ENCODE results near the gene C4orf46. TPM values are rescaled to one million over a fixed set of nuclear protein-coding genes. Genes with fewer than 3 reads are reported as not detected.

The C4orf46 gene
- total RNA-seq, 1 donor from 2014 or later = 18.5 TPM

DNA sequence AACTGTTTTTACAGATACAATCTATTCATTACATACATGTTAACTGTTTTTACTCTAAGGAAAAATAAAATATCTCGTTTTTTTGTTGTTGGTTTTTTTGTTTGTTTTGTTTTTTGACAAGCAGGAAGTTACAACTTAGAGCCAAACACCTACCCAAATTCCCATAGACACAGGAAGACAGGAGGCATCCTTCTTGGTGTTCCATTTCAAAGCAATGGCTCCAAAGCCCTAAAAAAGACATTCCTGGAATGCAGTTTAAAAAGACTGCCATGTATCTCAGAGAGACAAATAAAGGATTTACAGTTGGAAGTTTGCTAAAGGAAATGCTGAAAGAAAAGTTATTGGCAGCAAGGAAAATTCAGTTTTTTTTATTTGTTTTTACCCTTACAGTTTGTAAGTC is 17.1 kb upstream of the C4orf46 start:
- H3K27me3 Mint-ChIP-seq (ENCODE audit: unreplicated experiment) = no peaks in the 10 kb centered on the region
- no peaks in the 10 kb centered on the region for H3K36me3 Mint-ChIP-seq (ENCODE audit: unreplicated experiment)
- TF ChIP-seq, protein P1, sequence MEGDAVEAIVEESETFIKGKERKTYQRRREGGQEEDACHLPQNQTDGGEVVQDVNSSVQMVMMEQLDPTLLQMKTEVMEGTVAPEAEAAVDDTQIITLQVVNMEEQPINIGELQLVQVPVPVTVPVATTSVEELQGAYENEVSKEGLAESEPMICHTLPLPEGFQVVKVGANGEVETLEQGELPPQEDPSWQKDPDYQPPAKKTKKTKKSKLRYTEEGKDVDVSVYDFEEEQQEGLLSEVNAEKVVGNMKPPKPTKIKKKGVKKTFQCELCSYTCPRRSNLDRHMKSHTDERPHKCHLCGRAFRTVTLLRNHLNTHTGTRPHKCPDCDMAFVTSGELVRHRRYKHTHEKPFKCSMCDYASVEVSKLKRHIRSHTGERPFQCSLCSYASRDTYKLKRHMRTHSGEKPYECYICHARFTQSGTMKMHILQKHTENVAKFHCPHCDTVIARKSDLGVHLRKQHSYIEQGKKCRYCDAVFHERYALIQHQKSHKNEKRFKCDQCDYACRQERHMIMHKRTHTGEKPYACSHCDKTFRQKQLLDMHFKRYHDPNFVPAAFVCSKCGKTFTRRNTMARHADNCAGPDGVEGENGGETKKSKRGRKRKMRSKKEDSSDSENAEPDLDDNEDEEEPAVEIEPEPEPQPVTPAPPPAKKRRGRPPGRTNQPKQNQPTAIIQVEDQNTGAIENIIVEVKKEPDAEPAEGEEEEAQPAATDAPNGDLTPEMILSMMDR (IDR thresholded peaks at IDR 0.05; ENCODE audit: partially characterized antibody, unreplicated experiment) = no peak
- DNase-seq = no peak
- H3K4me3 Mint-ChIP-seq (ENCODE audit: unreplicated experiment) = no peak overlapping the region
- H3K4me1 Mint-ChIP-seq (ENCODE audit: low read depth, unreplicated experiment) = no peaks in the 10 kb centered on the region
- no peak overlapping the region for H3K27ac Mint-ChIP-seq (ENCODE audit: unreplicated experiment)
- no peaks in the 10 kb centered on the region for H3K9me3 Mint-ChIP-seq (ENCODE audit: unreplicated experiment)

DNA sequence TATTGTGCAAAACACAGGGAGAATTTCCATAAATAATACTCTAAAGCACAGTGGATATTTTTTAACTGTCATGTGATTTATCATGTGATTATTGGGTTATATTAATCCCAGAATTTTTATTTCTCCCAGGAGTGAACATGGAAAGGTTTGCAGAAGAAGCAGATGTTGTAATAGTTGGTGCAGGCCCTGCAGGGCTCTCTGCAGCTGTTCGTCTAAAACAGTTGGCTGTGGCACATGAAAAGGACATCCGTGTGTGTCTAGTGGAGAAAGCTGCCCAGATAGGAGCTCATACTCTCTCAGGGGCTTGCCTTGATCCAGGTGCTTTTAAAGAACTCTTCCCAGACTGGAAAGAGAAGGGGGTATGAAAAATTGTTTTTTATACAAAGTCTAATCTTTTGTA is 10.4 kb upstream of the C4orf46 start:
- Mint-ChIP-seq H3K36me3 (ENCODE audit: unreplicated experiment) (no peaks in the 10 kb centered on the region), H3K4me1 (ENCODE audit: low read depth, unreplicated experiment) (no peaks in the 10 kb centered on the region), H3K9me3 (ENCODE audit: unreplicated experiment) (no peaks in the 10 kb centered on the region), H3K4me3 (ENCODE audit: unreplicated experiment) (no peak overlapping the region), H3K27ac (ENCODE audit: unreplicated experiment) (no peak overlapping the region), H3K27me3 (ENCODE audit: unreplicated experiment) (no peaks in the 10 kb centered on the region)
- DNase-seq = no peak
- TF ChIP-seq, protein P1 (IDR thresholded peaks at IDR 0.05; ENCODE audit: partially characterized antibody, unreplicated experiment) = no peak

DNA sequence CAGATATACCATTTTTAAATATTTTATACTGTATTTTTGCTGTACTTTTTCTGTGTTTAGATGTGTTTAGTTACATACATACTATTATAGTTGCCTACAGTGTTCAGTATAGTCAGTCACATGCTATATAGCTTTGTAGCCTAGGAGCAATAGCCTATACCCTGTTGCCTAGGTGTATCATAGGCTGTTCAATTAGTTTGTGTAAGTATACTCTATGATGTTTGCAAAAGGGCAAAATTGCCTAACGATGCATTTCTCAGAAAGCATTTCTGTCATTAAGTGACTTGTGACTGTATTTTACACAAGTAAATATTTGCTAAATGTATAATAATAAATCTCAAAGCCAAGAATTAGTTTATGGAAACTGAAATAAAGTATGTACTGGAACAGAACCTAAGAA is 9.9 kb upstream of the C4orf46 start:
- no peaks in the 10 kb centered on the region for H3K9me3 Mint-ChIP-seq (ENCODE audit: unreplicated experiment)

DNA sequence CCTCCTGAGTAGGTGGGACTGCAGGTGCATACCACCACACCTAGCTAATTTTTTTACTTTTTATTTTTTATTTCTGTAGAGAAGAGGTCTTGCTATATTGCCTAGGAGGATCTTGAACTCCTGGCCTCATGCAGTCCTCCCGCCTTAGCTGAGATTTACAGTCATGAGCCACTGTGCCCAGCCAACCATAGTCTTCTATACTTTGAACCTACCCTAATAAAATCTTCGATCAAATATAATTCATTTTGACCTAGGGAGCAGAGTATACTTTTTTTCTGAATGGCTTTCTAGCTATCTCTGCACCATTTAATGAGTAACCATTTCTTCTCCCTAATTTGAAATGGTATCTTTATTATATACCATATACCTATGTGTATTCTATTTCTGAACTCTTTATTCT is 7.1 kb upstream of the C4orf46 start:
- DNase-seq = no peak
- Mint-ChIP-seq H3K4me3 (ENCODE audit: unreplicated experiment) (no peak overlapping the region), H3K36me3 (ENCODE audit: unreplicated experiment) (no peaks in the 10 kb centered on the region), H3K4me1 (ENCODE audit: low read depth, unreplicated experiment) (no peaks in the 10 kb centered on the region), H3K27me3 (ENCODE audit: unreplicated experiment) (no peaks in the 10 kb centered on the region), H3K27ac (ENCODE audit: unreplicated experiment) (no peak overlapping the region), H3K9me3 (ENCODE audit: unreplicated experiment) (no peaks in the 10 kb centered on the region)
- TF ChIP-seq, protein P1 (IDR thresholded peaks at IDR 0.05; ENCODE audit: partially characterized antibody, unreplicated experiment) = no peak

More for the DNA sequence above, 9.9 kb upstream of the C4orf46 start:
- DNase-seq = no peak
- no peaks in the 10 kb centered on the region for H3K27me3 Mint-ChIP-seq (ENCODE audit: unreplicated experiment)
- H3K36me3 Mint-ChIP-seq (ENCODE audit: unreplicated experiment) = no peaks in the 10 kb centered on the region
- no peak overlapping the region for H3K4me3 Mint-ChIP-seq (ENCODE audit: unreplicated experiment)
- TF ChIP-seq, protein P1 (IDR thresholded peaks at IDR 0.05; ENCODE audit: partially characterized antibody, unreplicated experiment) = no peak
- no peak overlapping the region for H3K27ac Mint-ChIP-seq (ENCODE audit: unreplicated experiment)
- H3K4me1 Mint-ChIP-seq (ENCODE audit: low read depth, unreplicated experiment) = no peaks in the 10 kb centered on the region

DNA sequence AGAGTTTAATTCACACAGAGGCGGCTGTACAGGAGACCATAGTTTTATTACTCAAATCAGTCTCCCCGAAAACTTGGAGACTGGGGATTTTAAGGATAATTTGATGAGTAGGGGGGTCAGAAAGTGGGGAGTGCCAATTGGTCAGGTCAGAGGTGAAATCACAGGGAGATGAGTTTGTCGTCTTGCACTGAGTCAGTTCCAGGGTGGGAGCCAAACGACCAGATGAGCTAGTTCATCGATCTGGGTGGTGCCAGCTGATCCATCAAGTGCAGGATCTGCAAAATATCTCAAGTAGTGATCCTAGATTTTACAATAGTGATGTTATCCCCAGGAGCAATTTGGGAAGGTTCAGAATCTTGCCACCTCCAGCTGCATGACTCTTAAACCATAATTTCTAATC is 4.4 kb upstream of the C4orf46 start:
- no peak overlapping the region for H3K27ac Mint-ChIP-seq (ENCODE audit: unreplicated experiment)
- TF ChIP-seq, protein P1 (IDR thresholded peaks at IDR 0.05; ENCODE audit: partially characterized antibody, unreplicated experiment) = no peak
- H3K4me3 Mint-ChIP-seq (ENCODE audit: unreplicated experiment) = no peak overlapping the region
- H3K36me3 Mint-ChIP-seq (ENCODE audit: unreplicated experiment) = no peaks in the 10 kb centered on the region
- H3K4me1 Mint-ChIP-seq (ENCODE audit: low read depth, unreplicated experiment) = peaks cover 2% of the 10 kb centered on the region
- H3K27me3 Mint-ChIP-seq (ENCODE audit: unreplicated experiment) = peaks cover 8% of the 10 kb centered on the region
- no peak for DNase-seq
- H3K9me3 Mint-ChIP-seq (ENCODE audit: unreplicated experiment) = peaks cover 13% of the 10 kb centered on the region

Data from glutamatergic neuron (in vitro differentiated cells).